HEK293 (cell line): Measurements from ENCODE around the gene STK11.

ENCODE experiments used
- CTCF ChIP-seq: fragments of 450-650 bp; formaldehyde crosslinking; IDR thresholded peaks from 2 replicates; pipeline ENCODE4 v1.5.1; 2016; ENCODE audit warnings: missing biosample characterization, missing genetic modification characterization
- YY1 ChIP-seq: fragments of 450-650 bp; formaldehyde crosslinking; IDR thresholded peaks from 2 replicates; pipeline ENCODE4 v1.5.1; 2018; ENCODE audit warnings: missing biosample characterization, missing genetic modification characterization

- TF ChIP-seq YY1 (tag by site-specific recombination) (no peak), CTCF (no peak)
These were observed 21.9 kb downstream of the STK11 start for GRCh38 chr19:1227304-1228054.
